HEK293 (cell line): ENCODE results near the gene BTF3L4.
A peak's percentile ranks its signal among the peaks of the same experiment; 100 is the strongest.
"Not testable (repeated sequence)": the region's sequence is repeated elsewhere in the genome, so short reads cannot be mapped to it uniquely, and the experiment has no call there.

Experiments used
- CTCF ChIA-PET: fragments of 350-600 bp; formaldehyde crosslinking; extraction: SDS; loops from one replicate; lab custom pipeline; 2021; ENCODE audit warnings: antibody characterized with exemption; lab: Yijun Ruan, JAX
- POLR2A ChIA-PET: fragments of 300-600 bp; formaldehyde crosslinking; extraction: SDS; loops from one replicate; lab custom pipeline; 2020; ENCODE audit warnings: antibody characterized with exemption, inconsistent platforms; lab: Yijun Ruan, JAX
- H3K27ac ChIP-seq: fragments of 200-500 bp; sonication (Bioruptor generic); 2 replicates; pipeline ENCODE4 v1.5.1; 2014; ENCODE audit warnings: low read depth, low read length, control low read depth, inconsistent platforms; ENCODE audit errors: extremely low read depth
- H3K36me3 ChIP-seq, 2 experiments: fragments of 200-500 bp in 1 of 2; sonication (Bioruptor generic) in 1 of 2; 1 replicate in 1 of 2; 2 replicates in 1 of 2; pipeline ENCODE4 v1.5.1; 2014 to 2017; ENCODE audit warnings: inconsistent platforms in 2 of 2, low read length in 2 of 2; ENCODE audit not compliant: control insufficient read depth in 2 of 2, insufficient read depth in 1 of 2
- H3K4me1 ChIP-seq: fragments of 200-500 bp; sonication (Bioruptor generic); 2 replicates; pipeline ENCODE4 v1.5.1; 2014; ENCODE audit warnings: mild to moderate bottlenecking, low read length, inconsistent platforms; ENCODE audit not compliant: control insufficient read depth, insufficient read depth
- H3K4me3 ChIP-seq: 2 replicates; pipeline ENCODE4 v1.5.1; 2011; ENCODE audit warnings: low read depth, mild to moderate bottlenecking, control low read depth, low read length, moderate library complexity
- H3K9me3 ChIP-seq: fragments of 200-500 bp; sonication (Bioruptor generic); 2 replicates; pipeline ENCODE4 v1.5.1; 2014; ENCODE audit warnings: low read depth, low read length, inconsistent platforms; ENCODE audit not compliant: control insufficient read depth, insufficient read depth
- HIC1 ChIP-seq: fragments of 450-650 bp; formaldehyde crosslinking; IDR thresholded peaks from 2 replicates; pipeline ENCODE4 v1.5.1; 2016; ENCODE audit warnings: missing biosample characterization, missing genetic modification characterization
- PRDM6 ChIP-seq: fragments of 450-650 bp; formaldehyde crosslinking; IDR thresholded peaks from 2 replicates; pipeline ENCODE4 v1.5.1; 2017; ENCODE audit warnings: missing biosample characterization, missing genetic modification characterization
- RBAK ChIP-seq: fragments of 450-650 bp; formaldehyde crosslinking; IDR thresholded peaks from 2 replicates; pipeline ENCODE4 v1.5.1; 2016; ENCODE audit warnings: missing biosample characterization, missing genetic modification characterization
- SETDB1 ChIP-seq: IDR thresholded peaks from one replicate; pipeline ENCODE4 v1.6.1; 2017; ENCODE audit warnings: mild to moderate bottlenecking, low read length, moderate library complexity, mixed read lengths; ENCODE audit not compliant: insufficient read length
- ZBTB21 ChIP-seq: fragments of 450-650 bp; formaldehyde crosslinking; IDR thresholded peaks from 2 replicates; pipeline ENCODE4 v1.5.1; 2017; ENCODE audit warnings: missing biosample characterization, missing genetic modification characterization
- ZFP41 ChIP-seq: fragments of 450-650 bp; formaldehyde crosslinking; IDR thresholded peaks from 2 replicates; pipeline ENCODE4 v1.5.1; 2016; ENCODE audit warnings: missing biosample characterization, missing genetic modification characterization, borderline replicate concordance
- ZNF266 ChIP-seq: fragments of 450-650 bp; formaldehyde crosslinking; IDR thresholded peaks from 2 replicates; pipeline ENCODE4 v1.5.1; 2016; ENCODE audit warnings: missing biosample characterization, missing genetic modification characterization, low read depth
- ZNF701 ChIP-seq: fragments of 450-650 bp; formaldehyde crosslinking; IDR thresholded peaks from 2 replicates; pipeline ENCODE4 v1.5.1; 2016; ENCODE audit warnings: missing biosample characterization, missing genetic modification characterization
- ZSCAN4 ChIP-seq: fragments of 450-650 bp; formaldehyde crosslinking; IDR thresholded peaks from 2 replicates; pipeline ENCODE4 v1.5.1; 2017; ENCODE audit warnings: missing biosample characterization, missing genetic modification characterization

Gene BTF3L4

GRCh38 chr1:52060822-52061221 is 4.7 kb downstream of the BTF3L4 start (continued):
- no peak for TF ChIP-seq ZNF266
- TF ChIP-seq ZBTB21 (tag by site-specific recombination) = no peak
- no peak for TF ChIP-seq ZFP41 (tag by site-specific recombination)
- TF ChIP-seq, all 188 proteins: peak for 0

GRCh38 chr1:52063192-52063591 is 7.1 kb downstream of the BTF3L4 start:
- CTCF ChIA-PET = interaction anchor here (0.7 kb wide), 1 partner anchor 40 kb away, joined by 3 read pairs; no protein-coding TSS in a partner anchor
- H3K36me3 ChIP-seq = peaks cover 48 to 79% of the 10 kb centered on the region in 2 experiments
- POLR2A ChIA-PET = no interaction called here

GRCh38 chr1:52070704-52071103 is 14.6 kb downstream of the BTF3L4 start:
- H3K4me3 ChIP-seq = no peak overlapping the region
- H3K27ac ChIP-seq = no peak overlapping the region
- H3K36me3 ChIP-seq = peaks cover 50 to 65% of the 10 kb centered on the region in 2 experiments; a peak in 2 of 3 replicates
- TF ChIP-seq ZNF701 (no peak), ZBTB21 (tag by site-specific recombination) (no peak), RBAK (tag by site-specific recombination) (no peak)
- CTCF ChIA-PET = interaction anchor here (1.4 kb wide), 1 partner anchor 10 kb away, joined by 5 read pairs; no protein-coding TSS in a partner anchor
- POLR2A ChIA-PET = interaction anchor here (0.6 to 0.9 kb wide), 3 partner anchors 13 to 21 kb away, joined by 3 to 4 read pairs (median 3); partner anchors contain the start of gene TXNDC12
- H3K9me3 ChIP-seq = no peaks in the 10 kb centered on the region
- no peaks in the 10 kb centered on the region for H3K4me1 ChIP-seq

More at GRCh38 chr1:52063192-52063591, 7.1 kb downstream of the BTF3L4 start:
- Histone ChIP-seq H3K9me3 (no peaks in the 10 kb centered on the region), H3K27ac (no peak overlapping the region), H3K4me3 (no peak overlapping the region), H3K4me1 (0 out of 2 replicates have a peak, but pooled peaks cover 2% of the 10 kb centered on the region)
- no peak for TF ChIP-seq HIC1
- no peak for TF ChIP-seq ZSCAN4 (tag by site-specific recombination)

GRCh38 chr1:52072291-52072690 is 16.2 kb downstream of the BTF3L4 start:
- H3K36me3 ChIP-seq = peaks cover 36 to 63% of the 10 kb centered on the region in 2 experiments; a peak in 2 of 3 replicates
- no peak overlapping the region for H3K27ac ChIP-seq
- POLR2A ChIA-PET = interaction anchor here (1.2 kb wide), 1 partner anchor 1148 kb away, joined by 4 read pairs; the partner anchor contains the start of gene CZIB
- no peaks in the 10 kb centered on the region for H3K9me3 ChIP-seq
- no peak overlapping the region for H3K4me3 ChIP-seq
- no peaks in the 10 kb centered on the region for H3K4me1 ChIP-seq
- peak; percentile 11; the same call in 1 of the 2 replicates for TF ChIP-seq PRDM6 (tag by site-specific recombination)
- TF ChIP-seq SETDB1 = no peak
- CTCF ChIA-PET = interaction anchor here (0.7 kb wide), 1 partner anchor 1312 kb away, joined by 4 read pairs; no protein-coding TSS in a partner anchor

- POLR2A ChIA-PET = not testable (repeated sequence)
- CTCF ChIA-PET = interaction anchor here (0.6 kb wide), 1 partner anchor 376 kb away, joined by 4 read pairs; no protein-coding TSS in a partner anchor
Measured at GRCh38 chr1:52077277-52077676, 21.2 kb downstream of the BTF3L4 start.

More at GRCh38 chr1:52077277-52077676, 21.2 kb downstream of the BTF3L4 start:
- H3K4me3 ChIP-seq, H3K9me3 ChIP-seq, H3K4me1 ChIP-seq, H3K27ac ChIP-seq: not testable (repeated sequence)
- peaks cover 33 to 49% of the 10 kb centered on the region in 2 experiments; a peak in 2 of 3 replicates for H3K36me3 ChIP-seq
